ENCODE data around the gene DYNLT5. TPM values are rescaled to one million over a fixed set of nuclear protein-coding genes. Genes with fewer than 3 reads are reported as not detected.

DYNLT5 gene
- total RNA-seq, 4 donors from 2014 or later = 1.2 to 3.1 (median 1.7) TPM

DNA sequence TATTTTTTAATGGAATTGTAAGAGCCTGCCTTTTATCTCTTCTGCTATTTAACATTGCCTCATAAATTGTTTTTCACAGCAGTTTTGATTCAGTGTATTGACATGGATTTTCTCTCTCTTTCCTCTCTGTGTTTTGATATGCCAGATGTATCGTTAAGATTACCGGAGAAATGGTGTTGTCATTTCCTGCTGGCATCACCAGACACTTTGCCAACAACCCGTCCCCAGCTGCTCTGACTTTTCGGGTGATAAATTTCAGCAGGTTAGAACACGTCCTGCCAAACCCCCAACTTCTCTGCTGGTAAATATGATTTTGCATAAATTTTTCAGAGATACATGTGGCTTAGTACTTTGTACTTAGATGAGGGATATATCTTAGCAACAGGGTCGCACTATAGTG is 23.1 kb upstream of the DYNLT5 start:
- Histone ChIP-seq H3K4me3 (no peak overlapping the region), H3K9me3 (no peaks in the 10 kb centered on the region), H3K27ac (replicated peaks in 1 of 4) (no peak overlapping the region), H3K4me1 (peaks cover 0 to 9% (median 3%) of the 10 kb centered on the region in 4 donors), H3K27me3 (no peaks in the 10 kb centered on the region), H3K36me3 (no peaks in the 10 kb centered on the region)
- 58% methylated on average over 6 of the region's 6 CpGs for WGBS
- no peak for DNase-seq (ENCODE audit: extremely low spot score)
- TF ChIP-seq POLR2AphosphoS5 (IDR thresholded peaks at IDR 0.05) (no peak), POLR2A (IDR thresholded peaks at IDR 0.05; ENCODE audit: low read depth) (no peak), EP300 (IDR thresholded peaks at IDR 0.05) (no peak)
- TF ChIP-seq, protein P1, sequence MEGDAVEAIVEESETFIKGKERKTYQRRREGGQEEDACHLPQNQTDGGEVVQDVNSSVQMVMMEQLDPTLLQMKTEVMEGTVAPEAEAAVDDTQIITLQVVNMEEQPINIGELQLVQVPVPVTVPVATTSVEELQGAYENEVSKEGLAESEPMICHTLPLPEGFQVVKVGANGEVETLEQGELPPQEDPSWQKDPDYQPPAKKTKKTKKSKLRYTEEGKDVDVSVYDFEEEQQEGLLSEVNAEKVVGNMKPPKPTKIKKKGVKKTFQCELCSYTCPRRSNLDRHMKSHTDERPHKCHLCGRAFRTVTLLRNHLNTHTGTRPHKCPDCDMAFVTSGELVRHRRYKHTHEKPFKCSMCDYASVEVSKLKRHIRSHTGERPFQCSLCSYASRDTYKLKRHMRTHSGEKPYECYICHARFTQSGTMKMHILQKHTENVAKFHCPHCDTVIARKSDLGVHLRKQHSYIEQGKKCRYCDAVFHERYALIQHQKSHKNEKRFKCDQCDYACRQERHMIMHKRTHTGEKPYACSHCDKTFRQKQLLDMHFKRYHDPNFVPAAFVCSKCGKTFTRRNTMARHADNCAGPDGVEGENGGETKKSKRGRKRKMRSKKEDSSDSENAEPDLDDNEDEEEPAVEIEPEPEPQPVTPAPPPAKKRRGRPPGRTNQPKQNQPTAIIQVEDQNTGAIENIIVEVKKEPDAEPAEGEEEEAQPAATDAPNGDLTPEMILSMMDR (IDR thresholded peaks at IDR 0.05) = no peak
- intact Hi-C loops (cut with DNase I) = loop anchor here (5.0 to 10.0 kb wide), 3 partner anchors 204 to 477 kb away; no protein-coding TSS in a partner anchor

DNA sequence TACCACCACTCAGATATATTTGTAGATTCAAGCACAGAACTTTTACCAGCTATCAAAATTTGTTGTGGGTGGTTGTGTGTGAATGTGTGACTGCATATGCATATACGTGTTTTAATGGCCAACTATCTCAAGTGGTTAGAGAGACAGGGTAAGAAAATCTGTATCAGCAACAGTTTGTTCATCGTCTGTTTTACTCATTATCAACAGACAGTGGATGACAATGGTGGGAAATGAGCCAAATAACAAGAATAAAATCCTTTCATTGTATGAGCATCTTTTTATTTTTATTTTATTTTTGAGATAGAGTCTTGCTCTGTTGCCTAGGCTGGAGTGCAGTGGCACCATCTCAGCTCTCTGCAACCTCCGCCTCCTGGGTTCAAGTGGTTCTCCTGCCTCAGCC is 22.7 kb upstream of the DYNLT5 start:
- Histone ChIP-seq H3K27ac (replicated peaks in 1 of 4) (no peak overlapping the region), H3K36me3 (no peaks in the 10 kb centered on the region), H3K9me3 (no peaks in the 10 kb centered on the region), H3K4me3 (no peak overlapping the region), H3K4me1 (peaks cover 0 to 9% (median 3%) of the 10 kb centered on the region in 4 donors), H3K27me3 (no peaks in the 10 kb centered on the region)
- intact Hi-C loops (cut with DNase I) = loop anchor here (5.0 to 10.0 kb wide), 3 partner anchors 205 to 477 kb away; no protein-coding TSS in a partner anchor
- no peak for DNase-seq (ENCODE audit: extremely low spot score)
- 81% methylated on average over 3 of the region's 3 CpGs for WGBS
- TF ChIP-seq POLR2AphosphoS5 (IDR thresholded peaks at IDR 0.05) (no peak), EP300 (IDR thresholded peaks at IDR 0.05) (no peak), POLR2A (IDR thresholded peaks at IDR 0.05; ENCODE audit: low read depth) (no peak)
- TF ChIP-seq, protein P1 (IDR thresholded peaks at IDR 0.05) = no peak

DNA sequence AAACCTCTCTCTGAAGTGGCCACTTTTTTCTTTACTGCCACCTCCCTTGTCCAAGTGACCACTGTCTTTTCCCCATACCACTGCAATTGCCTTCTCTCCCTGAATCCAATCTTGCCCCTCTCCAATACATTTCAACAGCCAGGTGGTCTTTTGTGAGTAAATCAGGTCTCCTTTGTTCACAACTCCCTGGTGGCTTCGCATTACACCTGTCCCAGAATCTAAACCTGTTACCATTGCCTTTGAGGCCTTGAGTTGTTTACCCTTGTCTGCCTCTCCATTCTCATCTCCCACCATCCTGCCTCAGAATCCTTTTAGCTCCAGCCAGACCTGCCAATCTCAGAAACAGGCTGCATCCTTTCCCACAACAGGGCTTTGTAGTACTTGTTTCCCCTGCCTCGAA is 21.8 kb upstream of the DYNLT5 start:
- intact Hi-C loops (cut with DNase I) = no loop called here
- no peak for DNase-seq (ENCODE audit: extremely low spot score)
- Histone ChIP-seq H3K27me3 (no peaks in the 10 kb centered on the region), H3K4me3 (no peak overlapping the region), H3K36me3 (no peaks in the 10 kb centered on the region), H3K4me1 (peaks cover 0 to 9% (median 3%) of the 10 kb centered on the region in 4 donors), H3K9me3 (no peaks in the 10 kb centered on the region), H3K27ac (replicated peaks in 1 of 4) (no peak overlapping the region)
- 83% methylated on average over 2 of the region's 2 CpGs for WGBS
- TF ChIP-seq, protein P1 (IDR thresholded peaks at IDR 0.05) = no peak
- TF ChIP-seq POLR2A (IDR thresholded peaks at IDR 0.05; ENCODE audit: low read depth) = no peak
- no peak for TF ChIP-seq EP300 (IDR thresholded peaks at IDR 0.05)
- no peak for TF ChIP-seq POLR2AphosphoS5 (IDR thresholded peaks at IDR 0.05)

DNA sequence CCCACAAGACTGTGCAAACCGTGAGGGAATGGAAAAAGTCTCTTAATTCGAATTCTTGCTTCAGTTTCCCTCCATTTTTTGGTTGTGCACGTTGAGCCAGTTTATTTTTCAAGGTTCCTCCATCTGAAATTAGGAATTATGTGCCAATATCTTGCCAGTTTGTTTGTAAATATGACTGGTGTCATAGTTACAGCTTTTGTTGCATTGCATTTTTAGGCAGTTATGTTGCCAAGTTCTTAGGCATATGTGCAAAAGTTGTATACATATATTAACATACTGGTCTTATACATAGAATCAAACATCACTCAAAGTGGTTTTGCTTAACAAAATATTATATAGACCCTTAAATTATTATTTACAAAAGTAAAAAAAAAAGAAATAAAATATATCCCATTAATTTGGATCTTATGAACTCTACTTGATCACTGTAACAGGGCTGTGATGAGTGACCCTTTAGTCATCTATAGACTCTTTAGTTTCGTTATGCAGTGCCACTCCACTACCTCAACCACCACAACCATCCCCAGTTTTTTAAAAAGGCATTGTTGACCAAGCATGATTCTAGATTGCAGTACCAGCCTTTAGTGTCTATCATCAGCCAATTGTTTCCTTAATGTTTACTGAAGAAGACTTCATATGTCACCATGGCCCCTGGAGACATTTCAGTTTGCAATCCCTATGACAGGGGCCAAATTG is 20.9 kb upstream of the DYNLT5 start:
- no peaks in the 10 kb centered on the region for H3K36me3 ChIP-seq
- H3K9me3 ChIP-seq = no peaks in the 10 kb centered on the region
- H3K27me3 ChIP-seq = no peaks in the 10 kb centered on the region
- no peak overlapping the region for H3K4me3 ChIP-seq
- peaks cover 0 to 2% (median 0%) of the 10 kb centered on the region in 4 donors for H3K4me1 ChIP-seq
- DNase-seq (ENCODE audit: extremely low spot score) = no peak
- TF ChIP-seq, protein P1 (IDR thresholded peaks at IDR 0.05) = no peak
- TF ChIP-seq EP300 (IDR thresholded peaks at IDR 0.05) = no peak
- TF ChIP-seq POLR2AphosphoS5 (IDR thresholded peaks at IDR 0.05) = no peak
- TF ChIP-seq POLR2A (IDR thresholded peaks at IDR 0.05; ENCODE audit: low read depth) = no peak
- 76% methylated on average over 4 of the region's 4 CpGs for WGBS
- intact Hi-C loops (cut with DNase I) = no loop called here
- no peak overlapping the region for H3K27ac ChIP-seq (replicated peaks in 1 of 4)
